HG03097 (cell line): ENCODE data around the gene AHRR.

Experiments
- ATAC-seq: cut with Tn5 transposase; IDR thresholded peaks from one replicate; pipeline ENCODE4 v1.9.1; 2021; ENCODE audit not compliant: unreplicated experiment, low FRiP score

The AHRR gene

DNA sequence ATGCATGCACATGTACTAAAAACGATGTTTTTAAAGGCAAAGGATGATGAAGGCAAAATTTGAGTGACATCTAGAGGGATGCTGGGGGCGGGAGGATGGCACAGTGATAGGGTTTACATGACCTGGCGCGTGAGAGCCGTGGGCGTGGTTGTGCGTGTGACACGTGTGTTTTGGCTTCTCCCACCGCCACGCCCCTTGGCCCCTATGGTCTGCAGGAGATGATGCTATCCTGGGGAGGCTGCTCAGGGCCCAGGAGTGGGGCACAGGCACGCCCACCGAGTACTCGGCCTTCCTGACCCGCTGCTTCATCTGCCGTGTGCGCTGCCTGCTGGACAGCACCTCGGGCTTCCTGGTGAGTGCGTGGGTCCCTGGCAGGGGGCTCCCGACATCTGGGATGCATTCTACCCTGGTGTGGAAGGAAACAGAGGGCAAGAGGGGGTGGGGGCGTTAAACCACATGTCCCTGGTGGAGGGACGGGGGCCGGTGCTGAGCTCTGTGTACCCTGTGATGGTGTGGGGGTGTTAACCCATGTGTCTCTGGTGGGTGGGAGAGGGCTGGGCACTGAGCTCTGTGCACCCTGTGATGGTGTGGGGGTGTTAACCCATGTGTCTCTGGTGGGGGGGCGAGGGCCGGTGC, 102.2 kb downstream of the AHRR start:
- no peak for ATAC-seq

DNA sequence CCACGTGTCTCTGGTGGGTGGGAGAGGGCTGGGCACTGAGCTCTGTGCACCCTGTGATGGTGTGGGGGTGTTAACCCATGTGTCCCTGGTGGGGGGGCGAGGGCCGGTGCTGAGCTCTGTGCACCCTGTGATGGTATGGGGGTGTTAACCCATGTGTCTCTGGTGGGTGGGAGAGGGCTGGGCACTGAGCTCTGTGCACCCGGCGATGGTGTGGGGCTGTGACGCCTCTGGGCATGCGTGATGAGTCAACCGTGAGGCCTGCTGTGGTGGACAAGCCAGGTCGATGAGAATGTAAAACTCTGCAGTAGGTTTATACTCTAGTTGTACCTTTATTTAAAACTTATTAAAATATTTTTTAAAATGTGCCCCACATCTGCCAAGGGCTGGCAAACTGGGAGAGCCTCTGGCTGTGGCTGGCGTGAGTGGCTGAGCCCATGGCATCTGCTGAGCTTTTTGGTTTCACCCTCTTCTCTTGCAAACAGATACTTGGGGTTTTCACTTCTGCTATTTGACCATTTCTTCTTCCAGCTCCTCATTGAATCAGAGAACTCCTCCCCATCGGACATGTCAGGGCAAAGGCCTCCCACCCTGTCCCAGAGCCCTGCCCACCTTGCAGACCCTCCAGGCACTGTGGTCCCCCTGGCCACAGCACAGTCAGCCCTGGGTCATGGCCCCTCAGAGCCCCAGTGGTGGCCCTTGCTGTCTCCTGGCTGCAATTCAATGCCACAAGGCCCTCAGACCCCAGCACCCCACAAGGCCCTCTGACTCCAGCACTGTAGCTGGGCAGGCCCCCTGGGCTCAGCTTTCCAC, 103.0 kb downstream of the AHRR start:
- peak; percentile 72 for ATAC-seq

DNA sequence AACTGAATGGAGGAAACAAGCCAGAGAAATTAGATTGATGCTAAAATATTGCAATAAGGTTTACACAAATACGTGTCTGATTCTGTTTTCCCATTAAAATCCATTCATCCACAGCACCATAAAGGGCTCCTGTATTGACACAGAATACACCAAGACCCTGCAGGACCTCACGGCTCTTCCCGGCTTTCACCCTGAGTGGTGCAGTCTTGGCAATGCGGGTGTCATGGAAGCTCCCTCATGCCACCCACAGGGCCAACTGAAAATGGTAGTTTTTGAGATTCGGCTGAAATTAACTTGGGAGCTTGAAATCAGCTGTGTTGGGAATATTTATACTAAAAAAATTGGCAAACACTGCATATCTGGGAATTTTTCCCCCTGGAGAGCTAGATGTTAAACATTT, 104.2 kb downstream of the AHRR start:
- ATAC-seq = no peak

DNA sequence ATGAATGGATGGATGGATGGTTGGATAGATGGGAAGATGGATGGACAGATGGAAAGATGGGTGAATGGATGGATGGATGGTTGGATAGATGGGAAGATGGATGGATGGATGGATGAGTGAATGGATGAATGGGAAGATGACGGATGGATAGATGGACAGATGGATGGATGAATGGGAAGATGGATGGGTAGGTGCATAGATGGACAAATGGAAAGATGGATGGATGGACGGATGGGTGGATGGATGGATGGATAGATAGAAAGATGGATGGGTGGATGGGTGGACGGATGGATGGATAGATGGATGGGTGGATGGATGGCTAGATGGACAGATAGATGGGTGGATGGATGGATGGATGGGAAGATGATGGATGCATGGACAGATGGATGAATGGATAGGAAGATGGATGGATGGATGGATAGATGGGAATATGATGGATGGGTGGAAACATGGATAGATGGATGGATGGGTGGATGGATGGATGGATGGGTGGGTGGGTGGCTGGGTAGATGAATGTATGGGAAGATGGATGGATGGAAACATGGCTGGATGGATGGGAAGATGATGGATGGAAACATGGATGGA, 105.0 kb downstream of the AHRR start:
- no peak for ATAC-seq

DNA sequence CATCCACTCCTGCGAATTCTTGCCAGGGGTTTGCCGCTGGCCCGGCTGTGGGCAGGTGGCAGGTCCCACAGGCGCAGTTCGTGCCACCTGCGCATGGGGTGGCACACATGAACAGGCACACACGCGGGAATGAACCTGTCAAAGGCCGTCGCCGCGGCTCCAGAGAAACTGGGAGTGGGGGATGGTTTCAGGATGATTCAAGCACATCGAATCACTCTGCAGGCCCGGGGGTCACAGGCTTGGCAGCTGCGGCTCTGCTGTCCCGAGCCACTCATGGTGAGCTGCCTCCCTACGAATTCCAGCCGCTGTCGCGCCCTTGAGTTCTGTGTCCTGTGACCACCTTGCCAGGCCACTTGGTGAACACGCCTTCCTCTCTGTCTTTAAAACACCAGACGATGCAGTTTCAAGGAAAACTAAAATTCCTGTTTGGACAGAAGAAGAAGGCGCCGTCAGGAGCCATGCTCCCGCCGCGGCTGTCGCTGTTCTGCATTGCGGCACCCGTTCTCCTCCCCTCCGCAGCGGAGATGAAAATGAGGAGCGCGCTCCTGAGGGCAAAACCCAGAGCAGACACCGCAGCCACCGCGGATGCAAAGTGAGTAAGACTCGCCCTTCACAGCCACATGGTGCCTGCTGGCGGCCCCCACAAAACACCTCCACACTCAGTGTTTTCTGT, 106.0 kb downstream of the AHRR start:
- ATAC-seq = no peak

DNA sequence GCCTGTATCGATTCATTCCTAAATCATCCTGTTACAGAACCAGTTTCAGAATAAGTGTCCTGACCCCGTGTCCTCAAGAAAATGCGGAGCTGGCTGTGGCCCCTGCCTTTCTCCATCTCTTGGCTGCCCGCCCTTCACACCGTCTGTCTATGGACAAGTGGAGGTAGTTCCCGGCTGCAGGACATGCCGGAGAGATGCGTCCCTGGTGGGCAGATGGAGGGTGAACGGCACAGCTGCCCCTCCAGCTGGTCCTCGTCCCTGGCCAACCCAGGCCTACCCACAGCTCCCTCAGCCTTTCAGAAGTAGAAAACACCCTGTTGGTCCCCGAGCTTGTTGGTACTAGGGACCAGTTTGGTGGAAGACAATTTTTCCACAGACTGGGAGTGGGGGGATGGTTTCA, 106.7 kb downstream of the AHRR start:
- no peak for ATAC-seq

DNA sequence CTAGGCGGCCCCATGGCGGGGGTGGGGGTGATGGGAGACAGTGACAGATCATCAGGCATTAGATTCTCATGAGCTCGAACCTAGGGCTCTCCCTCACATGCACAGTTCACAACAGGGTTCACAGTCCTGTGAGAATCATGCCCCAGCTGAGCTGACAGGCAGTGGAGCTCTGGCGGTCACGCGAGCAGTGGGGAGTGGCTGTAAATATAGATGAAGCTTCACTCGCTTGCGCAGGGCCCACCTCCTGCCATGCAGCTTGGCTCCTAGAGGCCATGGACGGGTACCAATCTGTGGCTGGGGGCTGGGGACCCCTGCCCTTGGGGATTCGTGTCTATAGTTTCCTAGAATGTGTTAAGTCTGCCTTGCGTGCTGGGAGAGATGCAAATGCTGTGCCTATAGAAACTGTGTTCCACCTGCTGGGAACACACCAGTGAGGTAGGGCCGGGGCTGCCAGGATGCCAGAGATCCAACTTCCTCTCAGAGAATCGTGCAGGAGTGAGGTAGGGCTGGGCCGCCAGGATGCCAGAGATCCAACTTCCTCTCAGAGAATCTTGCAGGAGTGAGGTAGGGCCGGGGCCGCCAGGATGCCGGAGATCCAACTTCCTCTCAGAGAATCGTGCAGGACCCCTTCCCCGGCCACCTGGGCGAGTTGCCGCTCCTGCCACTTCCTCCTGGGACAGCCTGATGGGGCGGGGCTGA, 107.4 kb downstream of the AHRR start:
- no peak for ATAC-seq

DNA sequence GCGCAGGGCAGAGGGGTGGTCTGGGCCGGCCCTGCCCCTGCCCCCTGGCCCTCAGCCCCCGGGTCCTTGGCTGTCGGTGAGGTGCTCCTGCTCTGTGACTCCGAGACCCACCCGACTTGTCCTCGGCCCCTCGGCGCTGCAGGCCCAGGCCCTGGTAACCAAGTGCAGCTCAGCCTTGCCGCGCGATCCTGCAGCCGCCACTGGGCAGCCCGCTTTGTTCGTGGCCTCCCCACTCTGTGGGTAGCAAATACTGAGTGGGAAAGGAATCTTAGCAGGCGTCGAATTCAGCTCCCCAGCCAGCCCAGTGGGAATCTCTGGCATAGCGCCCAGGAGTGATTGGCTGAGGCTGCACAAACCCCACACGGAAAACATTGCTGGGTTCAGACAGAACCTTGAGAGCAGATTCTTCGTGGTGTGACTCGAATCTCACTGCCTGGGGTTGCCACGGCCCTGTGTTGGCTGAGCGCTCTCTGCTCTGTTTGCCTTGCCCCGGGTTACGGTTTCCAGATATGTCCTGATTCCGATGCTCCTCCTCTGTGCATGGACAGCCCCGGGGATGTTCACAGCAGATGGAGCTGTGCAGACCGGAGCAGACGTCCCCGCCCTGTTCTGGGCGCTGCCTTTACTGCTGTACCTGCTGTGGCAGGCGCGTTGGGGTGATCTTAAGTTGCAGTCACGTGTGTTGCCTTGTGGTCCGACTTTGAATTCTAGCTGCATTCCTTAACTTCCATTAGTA, 108.1 kb downstream of the AHRR start:
- no peak for ATAC-seq

DNA sequence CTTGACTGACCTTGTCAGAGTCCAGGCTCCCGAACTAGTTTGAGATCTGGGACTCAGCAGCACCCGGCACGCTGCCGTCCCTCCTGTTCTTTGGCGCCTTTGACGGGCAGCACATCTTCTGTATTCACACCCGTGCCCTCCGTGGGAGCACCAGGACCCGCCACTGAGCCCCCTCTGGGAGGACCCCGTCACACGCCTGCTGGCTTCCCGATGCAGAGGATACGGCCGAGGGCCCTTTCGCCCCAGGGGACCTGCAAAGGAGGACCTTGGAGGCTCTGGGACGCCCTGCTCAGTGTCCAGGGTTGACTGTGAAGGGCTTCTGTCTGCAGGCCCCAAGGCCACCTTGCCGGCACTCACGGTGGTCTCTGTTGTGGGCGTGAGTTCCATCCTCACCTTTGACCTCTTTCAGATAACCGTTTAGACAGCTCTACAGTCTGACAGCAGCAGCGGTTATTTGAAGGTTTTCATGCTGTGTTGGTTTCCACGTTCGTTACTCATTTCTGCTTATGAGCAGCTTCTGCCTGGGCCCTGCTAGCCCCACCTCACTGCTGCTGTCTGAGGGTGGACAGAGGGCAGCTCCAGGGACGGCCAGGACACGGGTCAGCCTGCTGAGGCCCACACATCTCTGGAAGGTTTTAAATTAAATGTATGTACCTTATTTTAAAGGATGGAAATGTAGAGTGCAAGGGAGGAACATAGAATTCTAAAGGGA, 108.9 kb downstream of the AHRR start:
- no peak for ATAC-seq

DNA sequence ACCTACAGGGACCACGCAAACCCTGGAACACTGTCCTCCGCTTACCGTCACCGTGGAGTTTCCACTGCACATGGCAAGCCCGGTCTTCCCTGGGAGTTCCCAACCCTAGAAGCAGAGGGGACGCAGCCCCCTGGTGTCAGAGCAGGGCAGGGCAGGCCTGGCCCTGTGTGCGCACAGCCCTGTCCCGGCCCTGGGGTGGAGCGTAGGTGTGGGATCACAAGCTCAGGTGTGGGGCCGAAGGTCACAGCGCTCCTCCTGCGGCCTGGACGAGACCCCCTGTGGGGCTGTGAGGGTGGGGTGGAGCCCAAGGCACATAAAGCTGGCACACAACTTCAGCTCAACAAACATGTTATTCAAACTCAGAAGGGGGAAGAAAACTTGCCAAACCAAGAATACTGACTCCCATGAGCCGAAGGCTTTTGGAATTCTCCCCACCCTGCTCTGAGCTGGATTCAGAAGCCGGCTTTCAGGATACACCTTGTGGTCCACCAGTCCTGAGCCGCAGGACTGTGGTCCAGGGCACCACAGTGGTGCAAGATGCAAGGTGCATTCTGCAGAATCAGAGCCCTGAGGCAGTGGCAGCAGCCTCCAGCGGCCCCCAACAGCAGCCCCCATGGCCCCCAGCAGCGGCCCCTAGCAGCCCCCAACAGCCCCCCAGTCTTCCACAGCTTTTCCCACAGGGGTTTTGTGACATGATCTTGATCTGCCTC, 109.6 kb downstream of the AHRR start:
- ATAC-seq = no peak

DNA sequence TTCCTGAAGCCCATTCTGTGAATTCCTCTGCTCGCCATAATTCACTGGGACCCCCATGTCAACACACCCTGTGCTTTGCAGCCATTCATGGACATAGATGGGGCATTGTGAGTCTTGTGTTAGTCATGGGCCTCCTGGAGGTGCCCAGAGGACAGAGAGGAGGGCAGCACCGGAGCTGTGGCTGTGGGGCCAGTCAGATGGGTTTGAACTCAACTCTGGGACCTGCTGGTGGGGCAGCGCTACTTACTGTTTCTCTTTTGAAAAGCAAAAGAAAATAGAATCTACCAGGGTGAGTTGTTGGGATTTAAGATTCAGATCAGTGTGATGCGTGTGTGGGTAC, 110.2 kb downstream of the AHRR start:
- no peak for ATAC-seq

DNA sequence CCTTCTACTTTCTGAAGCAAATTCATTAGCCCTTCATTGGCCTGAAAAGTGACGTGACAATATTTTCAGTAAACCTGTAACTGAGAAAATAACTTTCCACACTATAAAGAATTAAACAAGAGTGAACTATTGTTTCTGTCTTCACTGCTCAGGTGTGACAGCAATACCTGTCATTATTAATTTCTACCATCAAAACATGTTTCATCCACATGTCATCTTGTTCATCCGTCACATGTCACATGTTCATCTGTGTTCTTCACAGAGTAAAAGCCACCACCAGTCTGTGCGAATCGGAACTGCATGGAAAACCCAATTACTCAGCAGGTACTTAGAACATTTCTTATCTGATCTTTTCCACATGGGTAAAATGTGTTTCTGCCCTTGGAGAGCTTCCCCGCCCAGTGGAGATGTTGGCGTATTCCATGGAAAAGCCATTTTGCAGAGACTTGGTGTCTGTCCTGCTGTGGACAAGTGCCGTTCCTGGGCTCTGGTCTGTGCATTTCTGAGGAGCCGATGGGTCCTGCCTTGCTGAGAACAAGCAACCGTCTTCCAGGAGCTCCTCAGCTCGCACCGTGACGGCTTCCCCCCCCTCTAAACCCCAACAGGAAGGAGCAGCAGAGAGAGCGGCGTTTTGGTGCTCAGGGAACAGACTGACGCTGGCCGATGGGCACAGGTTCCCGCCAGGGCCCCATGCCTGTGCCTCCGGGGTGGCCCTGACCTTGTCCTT, 110.8 kb downstream of the AHRR start:
- ATAC-seq = no peak

DNA sequence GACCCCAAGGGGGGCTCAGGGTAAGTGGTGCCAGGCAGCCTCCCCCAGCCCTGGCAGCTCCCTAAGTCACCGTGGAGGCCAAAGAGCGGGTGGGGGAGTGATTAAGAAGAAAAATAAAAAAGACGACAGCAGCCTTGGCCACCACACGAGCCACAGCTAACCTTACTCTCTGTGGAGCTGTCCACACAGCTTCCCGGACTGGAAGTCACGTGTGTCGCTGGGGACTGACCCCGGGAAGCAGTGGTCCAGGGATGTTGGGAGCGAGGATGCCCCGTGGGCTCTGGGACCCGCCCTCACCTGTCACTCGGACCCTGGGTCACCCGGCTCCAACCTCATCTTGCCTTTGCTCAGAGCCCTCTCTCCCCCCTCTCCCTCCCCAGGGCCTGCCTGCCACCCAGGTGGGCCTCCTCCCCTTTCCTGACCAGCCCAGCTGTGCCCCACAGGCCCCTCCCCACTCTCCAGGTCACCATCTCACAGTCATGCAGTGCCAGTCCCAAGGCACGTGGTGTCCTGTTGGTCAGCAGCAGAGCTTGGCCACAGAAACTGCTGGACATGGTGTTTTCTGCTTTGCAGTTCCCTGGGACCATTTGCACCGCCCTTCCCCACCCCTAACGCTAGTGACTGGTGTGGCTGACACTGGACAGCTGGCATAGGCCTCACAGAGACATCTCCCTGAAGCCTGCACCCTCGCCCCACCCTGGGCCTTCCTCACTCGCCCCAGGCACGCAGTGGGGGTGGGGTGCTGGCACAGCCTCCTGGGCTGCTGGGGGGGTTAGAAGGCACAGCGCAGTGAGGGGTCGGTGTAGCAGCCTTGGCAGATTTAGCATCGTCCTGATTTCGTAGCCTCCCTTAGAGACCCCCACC, 111.6 kb downstream of the AHRR start:
- no peak for ATAC-seq

DNA sequence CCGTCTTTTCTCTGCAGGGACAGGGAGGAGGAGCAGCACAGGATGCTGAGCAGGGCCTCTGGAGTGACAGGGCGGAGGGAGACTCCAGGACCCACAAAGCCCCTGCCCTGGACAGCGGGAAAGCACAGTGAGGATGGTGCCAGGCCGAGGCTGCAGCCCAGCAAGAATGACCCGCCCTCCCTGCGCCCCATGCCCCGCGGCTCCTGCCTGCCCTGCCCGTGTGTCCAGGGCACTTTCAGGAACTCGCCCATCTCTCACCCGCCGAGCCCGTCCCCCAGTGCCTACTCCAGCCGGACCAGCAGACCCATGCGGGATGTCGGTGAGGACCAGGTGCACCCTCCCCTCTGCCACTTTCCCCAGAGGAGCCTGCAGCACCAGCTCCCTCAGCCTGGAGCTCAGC, 112.3 kb downstream of the AHRR start:
- no peak for ATAC-seq

DNA sequence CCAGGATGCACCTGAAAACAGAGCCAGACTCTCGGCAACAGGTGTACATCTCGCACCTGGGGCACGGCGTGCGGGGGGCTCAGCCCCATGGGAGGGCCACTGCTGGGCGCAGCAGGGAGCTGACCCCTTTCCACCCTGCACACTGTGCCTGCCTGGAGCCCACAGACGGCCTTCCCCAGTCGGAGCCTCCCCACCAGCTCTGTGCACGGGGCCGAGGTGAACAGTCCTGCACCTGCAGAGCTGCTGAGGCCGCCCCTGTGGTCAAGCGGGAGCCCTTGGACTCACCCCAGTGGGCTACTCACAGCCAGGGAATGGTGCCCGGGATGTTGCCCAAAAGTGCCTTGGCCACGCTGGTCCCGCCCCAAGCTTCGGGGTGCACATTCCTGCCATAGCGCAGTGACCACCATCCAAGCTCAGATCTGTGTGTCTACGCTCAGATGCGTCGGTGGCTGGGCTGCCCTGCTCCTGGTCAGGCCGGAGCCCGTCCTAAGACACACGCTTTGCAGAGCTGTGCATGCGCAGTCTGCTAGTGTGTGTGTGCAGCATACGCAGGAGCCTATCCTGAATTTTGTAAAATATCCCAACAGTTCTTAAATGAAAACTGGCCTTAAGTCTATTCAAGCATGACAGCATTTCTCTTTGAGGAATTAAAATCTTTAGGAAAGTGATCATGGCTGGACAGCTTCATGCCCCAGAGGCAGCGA, 113.1 kb downstream of the AHRR start:
- ATAC-seq = no peak

DNA sequence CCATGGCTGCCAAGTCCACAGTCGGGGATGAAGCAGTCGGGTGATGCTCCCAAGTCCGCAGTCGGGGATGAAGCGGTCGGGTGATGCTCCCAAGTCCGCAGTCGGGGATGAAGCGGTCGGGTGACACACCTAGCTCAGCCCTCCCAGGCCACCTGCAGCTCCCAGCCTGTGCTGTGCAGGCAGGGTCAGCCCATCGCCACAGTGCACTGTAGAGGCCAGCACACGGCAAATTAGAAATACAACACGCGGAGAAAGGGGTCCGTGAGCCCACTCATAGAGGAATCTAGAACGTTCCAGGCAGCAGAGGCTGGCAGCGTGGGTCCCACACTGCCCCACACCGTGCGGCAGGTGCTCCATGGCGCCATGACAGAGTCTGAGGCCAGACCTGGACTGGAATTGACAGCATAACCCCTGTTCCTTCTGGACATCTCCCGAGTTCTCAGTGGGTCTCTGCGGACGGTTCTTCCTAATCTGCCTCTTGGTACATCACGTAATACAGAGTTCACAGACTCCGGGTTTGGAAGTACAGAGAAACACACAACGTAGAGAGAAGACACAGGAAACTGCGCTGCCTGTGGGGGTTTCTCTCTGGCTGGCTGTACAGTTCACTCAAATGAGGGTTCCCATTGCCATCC, 113.8 kb downstream of the AHRR start:
- ATAC-seq = no peak
